Left kidney (tissue), 1 donor: ENCODE results near the gene RACK1. TPM values are rescaled to one million over a fixed set of nuclear protein-coding genes. Genes with fewer than 3 reads are reported as not detected.

ENCODE experiments used
- polyA plus RNA-seq: library from polyadenylated mRNA; unstranded; fragments of 120-200 nt; gene quantifications from one replicate; pipeline ENCODE4 v1.2.1, GENCODE V29; 2013; ENCODE audit not compliant: insufficient read length

The RACK1 gene
- polyA plus RNA-seq, 1 donor, result 2,486 TPM

Other genes with a start within 250 kb of the RACK1 start
- 10.7 TPM for gene BTNL9, start 203.6 kb downstream of the RACK1 start, polyA plus RNA-seq
- gene OR2V1, start 112.7 kb downstream of the RACK1 start, polyA plus RNA-seq, result not detected
- gene OR2V2, start 96.3 kb downstream of the RACK1 start, polyA plus RNA-seq, result 0.03 TPM
- 0.13 TPM for gene TRIM7, start 38.7 kb downstream of the RACK1 start, polyA plus RNA-seq
- gene TRIM41, start 20.6 kb downstream of the RACK1 start, polyA plus RNA-seq, result 35.4 TPM
- gene TRIM52, start 17.2 kb upstream of the RACK1 start, polyA plus RNA-seq, result 51.0 TPM
- gene OR4F3, start 123.4 kb upstream of the RACK1 start, polyA plus RNA-seq, result not detected